22Rv1 (cell line): ENCODE results near the gene CRYBG2.

Experiments
- H3K27ac ChIP-seq: fragments of 450-650 bp; 2 replicates; pipeline ENCODE4 v1.5.1; 2017
- ZFX ChIP-seq: fragments of 450-650 bp; IDR thresholded peaks from 2 replicates; pipeline ENCODE4 v1.6.1; 2017; ENCODE audit warnings: antibody characterized with exemption, borderline replicate concordance
- TF ChIP-seq, protein P1 (sequence below): fragments of 450-650 bp; IDR thresholded peaks from 2 replicates; pipeline ENCODE4 v1.5.1; 2017; ENCODE audit warnings: mild to moderate bottlenecking

Gene CRYBG2

DNA sequence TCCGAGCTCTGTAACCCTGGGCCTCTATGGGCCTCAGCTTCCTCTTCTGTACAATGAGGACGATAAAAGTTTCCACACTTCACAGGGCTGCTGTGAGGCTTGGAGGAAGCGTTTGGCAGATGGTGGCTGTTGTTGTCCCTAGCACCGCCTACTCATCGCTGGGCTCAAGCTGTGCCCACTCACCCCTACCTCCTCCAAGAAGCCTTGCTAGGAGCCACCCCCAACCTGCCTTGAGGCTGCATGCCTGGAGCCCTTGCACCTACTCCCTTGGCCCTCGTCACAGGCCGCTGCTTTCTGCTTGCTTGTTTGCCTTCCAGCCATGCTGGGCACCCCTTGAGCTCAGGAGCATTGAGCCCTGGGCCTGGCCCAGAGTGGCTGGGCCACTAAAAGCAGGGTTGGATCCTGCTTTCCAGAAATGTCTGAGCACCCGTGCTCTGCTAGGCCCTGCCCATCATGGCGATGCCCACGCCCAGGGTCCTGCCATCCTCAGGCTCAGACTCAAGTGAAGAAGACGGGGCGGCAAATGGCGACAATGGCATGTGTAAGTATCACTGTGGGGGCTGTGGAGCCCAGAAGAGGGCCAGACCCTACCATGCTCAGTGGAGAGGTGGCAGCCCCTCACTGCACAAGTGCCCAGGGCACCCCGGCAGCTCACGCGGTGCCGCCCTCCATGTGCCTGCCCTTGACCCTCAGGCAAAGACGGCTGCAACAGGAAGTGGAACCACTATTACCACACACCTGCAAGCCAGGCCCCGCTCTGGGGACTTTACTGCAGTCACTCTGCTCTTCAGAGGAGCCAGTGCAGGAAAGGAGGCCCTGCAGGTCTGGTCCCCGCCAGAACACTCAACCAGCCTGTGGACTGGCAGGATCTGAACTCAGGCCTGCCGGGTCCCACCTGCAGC, 64.5 kb downstream of the CRYBG2 start:
- H3K27ac ChIP-seq, result no peak overlapping the region

DNA sequence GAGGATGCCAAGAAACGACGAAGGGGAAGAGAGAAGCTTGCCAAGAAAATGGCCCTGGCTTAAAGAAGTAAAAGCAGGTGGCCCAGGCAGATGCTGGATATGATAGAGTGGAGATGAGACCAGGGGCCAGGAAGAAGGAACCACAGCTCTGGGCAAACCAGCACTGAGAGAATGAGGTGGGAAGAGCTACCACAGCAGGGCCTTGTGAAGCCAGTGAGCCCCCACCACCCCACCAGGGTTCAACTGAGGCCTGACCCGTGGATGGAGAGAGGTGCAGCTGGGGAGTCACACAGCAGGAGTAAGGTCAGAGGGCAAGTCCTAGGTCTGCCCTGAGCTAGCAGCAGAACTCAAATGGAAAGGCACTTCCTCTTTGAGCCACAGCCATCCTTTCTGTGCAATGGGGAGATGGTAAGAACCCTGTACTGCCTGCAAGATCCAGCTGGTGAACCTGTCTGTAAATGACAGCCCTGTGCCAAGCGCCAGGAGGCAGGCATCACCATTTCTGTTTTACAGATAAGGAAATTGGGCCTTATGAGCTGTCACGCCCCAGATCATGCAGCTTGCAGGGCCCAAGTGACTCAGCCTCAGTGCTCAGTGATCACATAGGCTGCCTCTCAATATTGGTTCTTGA, 65.5 kb downstream of the CRYBG2 start:
- TF ChIP-seq, protein P1, sequence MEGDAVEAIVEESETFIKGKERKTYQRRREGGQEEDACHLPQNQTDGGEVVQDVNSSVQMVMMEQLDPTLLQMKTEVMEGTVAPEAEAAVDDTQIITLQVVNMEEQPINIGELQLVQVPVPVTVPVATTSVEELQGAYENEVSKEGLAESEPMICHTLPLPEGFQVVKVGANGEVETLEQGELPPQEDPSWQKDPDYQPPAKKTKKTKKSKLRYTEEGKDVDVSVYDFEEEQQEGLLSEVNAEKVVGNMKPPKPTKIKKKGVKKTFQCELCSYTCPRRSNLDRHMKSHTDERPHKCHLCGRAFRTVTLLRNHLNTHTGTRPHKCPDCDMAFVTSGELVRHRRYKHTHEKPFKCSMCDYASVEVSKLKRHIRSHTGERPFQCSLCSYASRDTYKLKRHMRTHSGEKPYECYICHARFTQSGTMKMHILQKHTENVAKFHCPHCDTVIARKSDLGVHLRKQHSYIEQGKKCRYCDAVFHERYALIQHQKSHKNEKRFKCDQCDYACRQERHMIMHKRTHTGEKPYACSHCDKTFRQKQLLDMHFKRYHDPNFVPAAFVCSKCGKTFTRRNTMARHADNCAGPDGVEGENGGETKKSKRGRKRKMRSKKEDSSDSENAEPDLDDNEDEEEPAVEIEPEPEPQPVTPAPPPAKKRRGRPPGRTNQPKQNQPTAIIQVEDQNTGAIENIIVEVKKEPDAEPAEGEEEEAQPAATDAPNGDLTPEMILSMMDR, result no peak
- no peak for TF ChIP-seq ZFX
- no peak overlapping the region for H3K27ac ChIP-seq

More for the DNA sequence above, 64.5 kb downstream of the CRYBG2 start:
- TF ChIP-seq, protein P1, result no peak
- TF ChIP-seq ZFX, result no peak

DNA sequence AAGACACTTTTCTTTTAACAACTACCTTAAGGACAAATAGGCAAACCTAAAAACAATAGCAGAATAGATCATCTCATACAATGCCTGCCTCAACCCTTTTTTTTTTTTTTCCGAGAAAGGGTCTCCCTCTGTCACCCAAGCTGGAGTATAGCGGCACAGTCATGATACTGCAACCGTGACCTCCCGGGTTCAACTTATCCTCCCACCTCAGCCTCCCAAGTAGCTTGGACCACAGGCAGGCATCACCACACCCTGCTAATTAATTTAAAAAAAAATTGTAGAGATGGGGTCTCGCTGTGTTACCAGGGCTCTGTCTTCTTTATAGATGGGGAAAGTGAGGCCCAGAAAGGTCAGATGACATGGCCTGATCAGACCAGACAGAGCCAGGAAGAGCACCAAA, 66.1 kb downstream of the CRYBG2 start:
- TF ChIP-seq ZFX, result no peak
- TF ChIP-seq, protein P1, result no peak
- H3K27ac ChIP-seq, result no peak overlapping the region

DNA sequence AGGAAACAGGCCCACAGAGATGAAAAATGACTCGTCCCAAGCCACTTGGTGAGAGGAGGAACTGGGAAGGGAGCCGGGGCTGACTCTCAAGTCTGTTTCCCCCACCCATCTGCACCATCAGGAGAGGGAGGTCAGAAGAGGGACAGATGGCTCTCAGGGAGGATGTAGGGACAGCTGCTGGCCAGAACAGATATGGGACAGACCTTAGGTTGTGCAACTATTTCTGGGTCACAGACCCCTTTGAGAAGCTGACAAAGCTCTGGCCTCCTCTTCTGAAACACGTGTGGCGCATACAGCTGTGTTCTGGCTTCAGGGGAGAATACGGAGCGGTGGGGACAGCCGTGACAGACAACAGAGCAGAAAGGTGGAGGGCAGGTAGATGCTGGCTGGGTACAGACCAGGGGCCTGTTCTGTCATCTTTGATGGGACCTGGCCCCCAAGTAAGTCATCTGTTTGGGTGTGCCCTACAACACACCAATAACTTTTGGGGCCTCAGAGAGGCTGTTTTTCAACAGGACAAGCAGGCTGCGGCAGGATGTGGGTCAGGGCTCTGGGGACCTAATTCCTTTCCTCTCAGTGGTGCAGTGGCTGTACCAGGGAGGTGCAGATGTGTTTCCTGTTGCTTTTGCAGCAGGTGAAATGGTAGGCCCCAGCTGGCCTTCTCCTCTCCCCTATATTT, 66.8 kb downstream of the CRYBG2 start:
- TF ChIP-seq, protein P1, result no peak
- TF ChIP-seq ZFX, result no peak
- no peak overlapping the region for H3K27ac ChIP-seq

DNA sequence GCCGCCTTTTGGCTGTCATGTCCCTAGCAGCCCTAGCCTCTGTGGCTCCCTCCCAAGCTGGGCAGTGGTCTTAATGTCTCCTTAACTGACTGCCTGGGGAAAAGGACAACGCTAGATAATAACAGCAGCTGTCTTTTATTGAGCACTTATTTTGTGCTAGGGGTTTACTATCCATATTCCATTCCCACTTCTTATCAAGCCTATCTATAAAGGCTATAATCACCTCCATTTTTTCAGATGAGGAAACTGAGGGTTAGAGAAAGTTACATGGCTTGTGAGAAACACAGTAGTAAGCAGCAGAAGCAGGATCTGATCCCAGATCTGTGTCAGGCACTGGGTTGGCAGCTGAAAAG, 67.9 kb downstream of the CRYBG2 start:
- no peak overlapping the region for H3K27ac ChIP-seq
- TF ChIP-seq ZFX, result no peak
- TF ChIP-seq, protein P1, result peak; percentile 17

DNA sequence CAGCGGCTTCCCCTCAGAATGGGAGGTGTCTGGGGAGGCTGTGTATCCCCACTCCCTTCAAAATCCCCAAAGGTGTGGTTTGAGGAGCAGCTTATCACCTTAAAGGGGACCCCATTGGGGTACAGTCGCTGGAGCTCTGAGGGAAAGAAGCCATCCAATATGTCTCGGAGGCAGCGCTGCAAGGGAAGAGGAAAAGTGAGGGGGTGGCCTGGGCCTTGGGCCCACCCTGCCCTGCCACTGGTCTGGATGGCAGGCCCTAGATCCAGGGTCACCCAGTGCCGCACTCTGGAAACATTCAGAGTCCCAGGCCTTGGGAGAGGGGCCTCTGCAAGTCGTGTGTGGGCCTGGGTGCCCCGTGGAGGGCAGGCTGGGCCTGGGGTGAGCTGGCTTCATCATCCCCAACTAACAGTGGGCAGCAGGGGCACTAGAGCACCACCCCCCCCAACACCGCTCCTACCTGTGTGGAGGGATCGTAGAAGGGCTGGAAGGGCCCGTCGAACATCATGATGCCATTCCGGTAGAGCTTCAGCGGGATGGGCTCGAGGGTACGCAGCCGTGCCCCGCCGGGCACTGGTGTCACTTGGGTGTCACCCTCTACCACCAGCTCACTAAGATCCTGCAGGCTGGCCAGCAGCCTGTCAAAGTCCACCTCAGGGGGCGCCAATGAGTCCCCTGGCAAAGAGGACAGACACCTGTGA, 68.4 kb downstream of the CRYBG2 start:
- no peak overlapping the region for H3K27ac ChIP-seq
- no peak for TF ChIP-seq ZFX
- TF ChIP-seq, protein P1, result peak; percentile 67
